NCI-H2171 treated with DMSO at 0.1 percent for 48 hours (cell line): ENCODE data around the gene PEBP1.
A peak's percentile ranks its signal among the peaks of the same experiment; 100 is the strongest.

Experiments
- DNase-seq: peaks from one replicate; lab custom pipeline; 2025; lab: John Stamatoyannopoulos, UW

Gene PEBP1

GRCh38 chr12:118136559-118137003, 657 bp downstream of the PEBP1 start:
- DNase-seq = no peak

DNA sequence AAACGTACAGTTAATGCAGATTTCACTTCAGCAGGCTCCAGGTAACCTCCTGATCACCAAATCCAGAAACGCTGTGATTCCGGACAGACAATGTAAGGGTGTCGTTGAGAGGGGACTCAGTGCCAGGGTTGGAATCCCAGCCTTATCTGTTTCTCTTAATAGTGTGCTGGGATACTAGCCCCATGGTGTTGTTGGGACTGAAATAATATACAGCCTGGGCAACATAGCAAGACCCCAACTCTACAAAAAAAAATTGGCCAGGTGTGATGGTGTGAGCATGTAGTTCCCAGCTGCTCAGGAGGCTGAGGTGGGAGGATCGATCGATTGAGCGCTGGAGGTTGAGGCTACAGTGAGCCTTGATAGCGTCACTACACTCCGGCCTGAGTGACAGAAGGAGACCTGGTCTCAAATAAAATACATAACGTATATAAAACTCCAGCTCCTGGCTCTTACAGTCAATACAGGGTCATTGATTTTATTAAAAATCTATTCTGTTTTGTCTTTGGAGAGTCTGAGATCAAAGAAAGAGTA, 1.3 kb downstream of the PEBP1 start:
- no peak for DNase-seq

GRCh38 chr12:118140825-118141224, 4.9 kb downstream of the PEBP1 start:
- DNase-seq = no peak

DNA sequence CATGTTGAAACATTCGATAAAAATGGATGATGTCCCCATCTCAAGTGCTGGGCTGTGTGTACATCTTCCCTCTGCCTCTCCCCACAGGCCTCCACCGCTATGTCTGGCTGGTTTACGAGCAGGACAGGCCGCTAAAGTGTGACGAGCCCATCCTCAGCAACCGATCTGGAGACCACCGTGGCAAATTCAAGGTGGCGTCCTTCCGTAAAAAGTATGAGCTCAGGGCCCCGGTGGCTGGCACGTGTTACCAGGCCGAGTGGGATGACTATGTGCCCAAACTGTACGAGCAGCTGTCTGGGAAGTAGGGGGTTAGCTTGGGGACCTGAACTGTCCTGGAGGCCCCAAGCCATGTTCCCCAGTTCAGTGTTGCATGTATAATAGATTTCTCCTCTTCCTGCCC, 8.6 kb downstream of the PEBP1 start:
- DNase-seq = no peak

- DNase-seq = peak; percentile 97
Measured at GRCh38 chr12:118145113-118145797, 9.3 kb downstream of the PEBP1 start.

GRCh38 chr12:118145798-118146156, 9.9 kb downstream of the PEBP1 start:
- no peak for DNase-seq

GRCh38 chr12:118148287-118148686, 12.4 kb downstream of the PEBP1 start:
- DNase-seq = no peak

- no peak for DNase-seq
Measured at GRCh38 chr12:118150625-118151024, 14.7 kb downstream of the PEBP1 start.

- no peak for DNase-seq
Measured at GRCh38 chr12:118151755-118152154, 15.8 kb downstream of the PEBP1 start.

DNA sequence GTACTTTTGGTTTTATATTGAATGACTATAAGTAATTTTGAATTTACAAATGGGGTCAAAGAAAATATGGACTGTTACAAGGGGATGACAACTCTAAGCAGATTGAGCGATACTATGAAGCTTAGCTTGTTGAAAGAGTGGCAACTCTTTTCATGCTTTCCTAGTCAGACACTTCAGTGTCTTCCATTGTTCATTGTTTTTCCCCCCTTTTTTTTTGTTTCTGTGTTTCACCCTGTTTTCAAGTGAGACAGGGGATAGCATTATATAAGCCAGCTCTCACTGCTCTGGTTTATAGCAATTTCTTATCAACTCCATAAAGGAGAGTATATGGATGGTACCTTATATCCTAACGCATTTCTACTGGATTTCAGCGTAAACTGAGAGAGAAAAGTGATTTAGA, 24.6 kb downstream of the PEBP1 start:
- no peak for DNase-seq

GRCh38 chr12:118164798-118165486, 29.0 kb downstream of the PEBP1 start:
- peak; percentile 44 for DNase-seq

- DNase-seq = no peak
Measured at GRCh38 chr12:118166946-118167345, 31.0 kb downstream of the PEBP1 start.

DNA sequence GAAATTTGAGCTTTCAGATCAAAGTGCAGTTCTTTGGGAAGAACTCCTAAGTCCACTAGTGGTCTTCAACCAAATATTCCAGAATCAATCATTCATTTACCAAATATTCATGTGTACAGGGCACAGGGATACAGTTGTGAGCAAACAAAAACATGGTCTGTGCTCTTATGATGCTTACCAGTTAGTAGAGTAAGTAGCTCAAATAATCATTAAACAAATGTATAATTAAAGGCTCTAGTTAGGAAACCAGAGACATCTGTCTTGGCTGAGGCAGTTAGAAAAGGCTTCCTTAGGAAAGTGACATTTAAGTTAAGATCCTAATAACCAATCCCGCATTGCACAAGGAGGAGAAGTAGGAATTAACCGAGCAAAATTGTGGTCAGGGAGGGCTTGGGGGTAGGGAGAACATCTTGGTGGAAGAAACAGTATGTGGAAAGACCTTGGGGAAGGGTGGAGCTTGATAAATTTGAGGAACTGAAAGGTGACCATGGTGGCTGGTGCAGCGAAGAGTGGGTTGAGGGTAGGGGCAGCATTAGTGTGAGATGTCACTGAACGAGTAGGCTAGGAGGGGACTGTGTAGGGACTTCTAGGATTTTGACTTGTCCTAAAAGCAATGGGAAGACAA, 40.0 kb downstream of the PEBP1 start:
- DNase-seq = no peak

DNA sequence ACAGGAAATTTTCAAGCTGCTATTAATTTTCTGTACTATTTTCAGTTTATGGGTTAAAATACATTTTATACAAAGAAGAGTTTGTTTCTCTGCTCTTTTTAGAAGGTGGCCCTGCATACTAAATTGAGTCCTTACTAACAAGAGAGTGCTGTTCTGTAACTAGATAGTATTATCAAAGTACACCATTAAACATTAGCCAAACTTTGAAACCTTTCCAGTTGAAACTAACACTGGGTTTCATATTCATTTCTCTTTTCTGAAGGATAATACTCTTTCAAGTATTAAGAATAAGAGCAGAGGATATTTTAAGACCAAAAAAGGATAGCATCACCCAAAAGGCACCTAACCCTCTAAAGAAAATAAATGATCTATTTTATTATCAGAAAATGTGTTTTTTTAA, 47.2 kb downstream of the PEBP1 start:
- no peak for DNase-seq

DNA sequence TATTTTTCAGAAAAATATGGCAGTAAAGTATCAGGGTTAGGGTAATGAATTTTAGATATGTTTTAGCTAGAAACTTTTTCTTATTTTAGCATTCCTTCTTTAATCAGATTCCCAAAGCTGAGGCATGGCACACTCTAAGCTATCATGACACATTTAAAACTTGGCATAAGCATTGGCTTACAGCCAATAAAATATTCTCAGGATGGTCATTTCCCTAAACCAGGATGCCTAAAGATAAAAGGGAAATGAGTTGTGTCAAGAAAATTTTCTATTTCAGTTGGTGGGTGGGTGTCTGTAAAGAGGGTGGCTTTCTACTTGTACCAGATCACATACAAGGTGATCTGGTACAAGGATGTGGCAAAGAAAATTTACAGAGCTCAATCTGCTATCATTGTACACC, 47.8 kb downstream of the PEBP1 start:
- no peak for DNase-seq

DNA sequence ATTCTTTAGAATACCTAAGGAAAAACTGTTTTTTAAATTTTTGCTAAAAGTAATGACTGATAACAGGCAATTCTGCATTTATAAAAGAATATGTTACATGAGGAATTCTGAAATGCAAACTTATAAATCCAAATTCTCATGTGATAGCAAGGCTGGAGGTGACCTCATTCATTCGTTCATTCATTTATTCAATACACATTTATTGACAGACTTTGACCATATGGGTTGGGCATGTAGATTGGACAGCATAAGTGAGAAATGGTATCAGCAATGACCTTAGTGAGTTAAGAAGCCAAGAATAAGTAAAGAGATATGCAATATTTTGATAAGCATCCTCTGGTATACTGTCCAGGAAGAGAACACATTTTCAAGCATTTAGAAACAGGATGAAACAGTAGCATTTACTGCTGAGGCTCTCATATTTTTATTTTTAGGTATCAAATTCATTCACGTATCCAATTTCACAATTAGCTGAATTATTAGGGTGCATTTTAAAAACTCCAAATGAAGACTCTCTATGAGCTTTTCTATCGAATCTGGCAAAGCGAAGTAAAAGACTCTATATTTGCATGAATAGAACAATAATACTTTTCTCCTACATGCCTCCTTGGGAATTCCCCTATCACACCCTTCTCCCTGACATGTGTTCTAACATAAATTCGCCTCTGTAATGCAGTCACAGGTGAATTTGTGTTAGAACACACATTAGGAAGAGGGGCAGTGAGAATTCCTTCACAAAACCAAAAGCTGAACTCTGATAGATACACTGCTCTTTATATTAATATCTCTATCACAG, 49.9 kb downstream of the PEBP1 start:
- no peak for DNase-seq

DNA sequence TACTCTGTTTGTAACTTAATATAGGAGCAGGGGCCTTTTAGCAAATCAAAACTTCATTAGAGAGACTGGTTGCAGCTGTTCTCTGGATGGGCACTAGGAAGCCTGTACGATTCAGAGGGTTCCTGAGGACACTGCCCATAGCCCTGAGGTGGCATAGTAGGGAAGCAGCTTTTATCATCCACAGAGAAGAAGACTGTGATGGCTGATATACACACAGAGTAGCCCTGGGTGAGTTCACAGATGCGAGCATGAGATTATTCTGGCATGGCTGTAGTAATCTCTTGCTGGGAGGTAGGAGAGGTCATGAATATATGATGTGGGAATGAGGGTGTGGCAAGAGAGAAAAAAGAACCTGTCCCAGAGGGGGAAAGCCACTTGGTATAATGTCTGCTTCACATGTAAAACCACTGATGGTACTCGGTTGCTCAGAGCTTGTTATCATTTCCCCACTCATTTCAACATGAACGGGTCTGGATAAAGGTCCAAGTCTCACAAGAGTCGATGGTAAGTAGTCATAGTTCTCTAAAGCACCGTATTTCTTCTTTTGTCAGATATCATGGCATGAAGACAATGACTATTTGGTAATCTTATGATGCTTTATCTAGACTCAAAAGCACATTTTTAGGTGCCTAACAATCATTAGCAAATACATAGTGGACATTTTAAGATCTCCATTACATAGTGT, 52.0 kb downstream of the PEBP1 start:
- DNase-seq = peak; percentile 8

DNA sequence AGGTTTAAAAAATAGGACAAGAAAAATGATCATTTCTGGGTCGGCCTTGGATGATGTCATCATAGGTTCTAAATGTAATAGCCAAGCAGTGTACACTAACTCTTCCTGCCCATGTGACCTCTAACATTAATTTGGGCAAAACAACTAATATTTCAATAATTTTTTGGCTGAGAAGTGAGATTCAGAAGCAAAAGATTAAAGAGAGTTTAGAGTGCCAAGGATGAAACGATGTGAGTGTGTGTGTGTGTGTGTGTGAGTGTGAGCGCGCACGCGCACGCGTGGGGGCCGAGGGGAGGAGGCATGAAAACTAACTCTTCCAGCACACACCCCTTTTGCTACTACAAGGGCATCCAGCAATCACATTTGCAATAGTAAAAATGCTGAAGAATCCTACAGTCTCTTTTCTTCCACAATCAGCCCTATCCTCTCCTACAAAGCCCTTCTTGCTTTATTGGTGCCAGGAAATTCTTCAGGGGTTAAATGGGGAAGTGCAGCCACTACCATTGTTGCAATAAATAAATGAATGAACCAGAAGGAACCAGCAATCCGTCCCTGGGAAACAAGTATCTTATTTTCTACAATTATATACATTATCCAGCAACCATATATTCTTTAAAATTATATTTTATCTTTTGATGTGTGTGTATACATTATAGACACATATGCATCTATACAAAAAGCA, 52.9 kb downstream of the PEBP1 start:
- DNase-seq = no peak

GRCh38 chr12:118189741-118190191, 53.8 kb downstream of the PEBP1 start:
- DNase-seq = peak; percentile 89

- peak; percentile 47 for DNase-seq
Measured at GRCh38 chr12:118190266-118190665, 54.3 kb downstream of the PEBP1 start.

- no peak for DNase-seq
Measured at GRCh38 chr12:118193477-118193876, 57.6 kb downstream of the PEBP1 start.
